Breast epithelium (tissue), 3 donors: ENCODE results near the gene POGLUT3.

Experiments
- CTCF ChIP-seq, 3 donors: fragments of 450-650 bp; IDR thresholded peaks; one replicate each; pipeline ENCODE4 v1.5.1; 2016 to 2017; ENCODE audit warnings: antibody characterized with exemption in 3 of 3, mild to moderate bottlenecking in 3 of 3, moderate library complexity in 3 of 3
- POLR2AphosphoS5 ChIP-seq, 3 donors: sonication (generic); formaldehyde crosslinking; IDR thresholded peaks; one replicate each; pipeline ENCODE4 v1.6.1; 2017; ENCODE audit warnings: antibody characterized with exemption in 3 of 3

- TF ChIP-seq CTCF (IDR thresholded peaks at IDR 0.05) (no peak), POLR2AphosphoS5 (IDR thresholded peaks at IDR 0.05) (no peak)
These were observed 11.4 kb downstream of the POGLUT3 start for GRCh38 chr11:108486828-108487227.
